ENCODE data around the gene CD207.

DNA sequence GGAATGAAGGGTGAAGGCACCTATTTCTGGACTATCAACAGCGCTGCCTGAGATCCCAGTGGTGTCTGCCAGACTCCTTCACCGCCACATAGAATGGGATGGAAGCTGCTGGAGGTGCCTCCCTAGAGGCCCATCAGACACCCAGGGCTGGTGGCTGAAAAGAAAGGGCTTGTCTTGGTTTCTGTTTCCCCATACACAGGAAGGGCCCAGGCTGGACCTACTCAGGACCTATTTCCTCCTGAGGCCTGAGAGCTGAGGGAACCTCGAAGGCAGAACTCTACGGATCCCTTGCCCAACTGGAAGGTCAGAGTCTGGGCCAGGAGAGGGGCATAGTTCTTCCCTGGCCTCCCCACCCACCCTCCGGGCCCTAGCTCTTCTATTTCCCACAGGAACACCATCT lies 12.4 kb downstream of the CD207 start:
- TF ChIP-seq CTCF (conservative IDR thresholded peaks at IDR 0.05; ENCODE audit: low read depth in 2 of 2) (no peak), EZH2 (IDR thresholded peaks at IDR 0.05; ENCODE audit: low read depth, unreplicated experiment) (no peak), EZH2phosphoT487 (IDR thresholded peaks at IDR 0.05; ENCODE audit: unreplicated experiment) (no peak)
- TF ChIP-seq, protein P1, sequence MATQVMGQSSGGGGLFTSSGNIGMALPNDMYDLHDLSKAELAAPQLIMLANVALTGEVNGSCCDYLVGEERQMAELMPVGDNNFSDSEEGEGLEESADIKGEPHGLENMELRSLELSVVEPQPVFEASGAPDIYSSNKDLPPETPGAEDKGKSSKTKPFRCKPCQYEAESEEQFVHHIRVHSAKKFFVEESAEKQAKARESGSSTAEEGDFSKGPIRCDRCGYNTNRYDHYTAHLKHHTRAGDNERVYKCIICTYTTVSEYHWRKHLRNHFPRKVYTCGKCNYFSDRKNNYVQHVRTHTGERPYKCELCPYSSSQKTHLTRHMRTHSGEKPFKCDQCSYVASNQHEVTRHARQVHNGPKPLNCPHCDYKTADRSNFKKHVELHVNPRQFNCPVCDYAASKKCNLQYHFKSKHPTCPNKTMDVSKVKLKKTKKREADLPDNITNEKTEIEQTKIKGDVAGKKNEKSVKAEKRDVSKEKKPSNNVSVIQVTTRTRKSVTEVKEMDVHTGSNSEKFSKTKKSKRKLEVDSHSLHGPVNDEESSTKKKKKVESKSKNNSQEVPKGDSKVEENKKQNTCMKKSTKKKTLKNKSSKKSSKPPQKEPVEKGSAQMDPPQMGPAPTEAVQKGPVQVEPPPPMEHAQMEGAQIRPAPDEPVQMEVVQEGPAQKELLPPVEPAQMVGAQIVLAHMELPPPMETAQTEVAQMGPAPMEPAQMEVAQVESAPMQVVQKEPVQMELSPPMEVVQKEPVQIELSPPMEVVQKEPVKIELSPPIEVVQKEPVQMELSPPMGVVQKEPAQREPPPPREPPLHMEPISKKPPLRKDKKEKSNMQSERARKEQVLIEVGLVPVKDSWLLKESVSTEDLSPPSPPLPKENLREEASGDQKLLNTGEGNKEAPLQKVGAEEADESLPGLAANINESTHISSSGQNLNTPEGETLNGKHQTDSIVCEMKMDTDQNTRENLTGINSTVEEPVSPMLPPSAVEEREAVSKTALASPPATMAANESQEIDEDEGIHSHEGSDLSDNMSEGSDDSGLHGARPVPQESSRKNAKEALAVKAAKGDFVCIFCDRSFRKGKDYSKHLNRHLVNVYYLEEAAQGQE (IDR thresholded peaks at IDR 0.05; ENCODE audit: unreplicated experiment): no peak
